Ovary (tissue), 9 donors: Measurements from ENCODE around the gene NEK11. TPM values are rescaled to one million over a fixed set of nuclear protein-coding genes. Genes with fewer than 3 reads are reported as not detected.

Experiments
- DNase-seq, 5 donors: peaks; one replicate each; pipeline ENCODE4 v3.0.0-alpha.2; 2019 to 2020
- H3K27ac ChIP-seq, 2 donors: fragments of 200-600 bp; one replicate each; pipeline versions ENCODE4 v1.5.1 to v1.8.0; 2019 to 2022
- H3K27me3 ChIP-seq: fragments of 200-600 bp; one replicate; pipeline ENCODE4 v1.8.0; 2022
- H3K36me3 ChIP-seq: fragments of 200-600 bp; sonication (generic); one replicate; pipeline ENCODE4 v1.5.1; 2019
- H3K4me1 ChIP-seq: one replicate; pipeline ENCODE4 v1.8.1; 2013; ENCODE audit warnings: mild to moderate bottlenecking, moderate library complexity; ENCODE audit not compliant: insufficient read depth
- H3K4me3 ChIP-seq: fragments of 200-600 bp; sonication (generic); one replicate; pipeline ENCODE4 v1.5.1; 2017
- H3K9me3 ChIP-seq, 2 donors: fragments of 200-600 bp in 1 of 2; sonication (generic) in 1 of 2; one replicate each; pipeline versions ENCODE4 v1.5.1 to v1.8.1; 2013 to 2019; ENCODE audit warnings: mild to moderate bottlenecking in 1 of 2, moderate library complexity in 1 of 2
- CTCF ChIP-seq, 3 donors: fragments of 450-650 bp in 2 of 3; fragments of 200-600 bp in 1 of 3; IDR thresholded peaks; one replicate each; pipeline versions ENCODE4 v1.5.1 to v1.8.0; 2016 to 2022; ENCODE audit warnings: antibody characterized with exemption in 3 of 3, mild to moderate bottlenecking in 1 of 3
- EP300 ChIP-seq: sonication (generic); formaldehyde crosslinking; IDR thresholded peaks from one replicate; pipeline ENCODE4 v1.6.1; 2017; ENCODE audit warnings: antibody characterized with exemption
- POLR2A ChIP-seq: fragments of 450-650 bp; IDR thresholded peaks from one replicate; pipeline ENCODE4 v1.6.1; 2017; ENCODE audit warnings: antibody characterized with exemption, mild to moderate bottlenecking, moderate library complexity
- WGBS, 3 donors: extraction: QIAGEN DNeasy Blood & Tissue Kit in 1 of 3; methylation state at CpG; one replicate each; pipeline versions ENCODE4 v1.1.5 to v1.1.7; 2013 to 2017; 5-methylcytosine and 5-hydroxymethylcytosine counted together
- intact Hi-C, 4 donors: fragments of 100-400 bp; cut with DNase I; formaldehyde crosslinking; loops; one replicate each; pipeline versions ENCODE4 v1.11.0 to v1.15.1; 2022 to 2023
- polyA plus RNA-seq, 2 donors: library from polyadenylated mRNA; stranded (reverse); fragments of 200-250 nt in 1 of 2; fragments of 350-450 nt in 1 of 2; fragmentation: Illumina TruSeq in 1 of 2; extraction: RNeasy Lipid Tissue Mini Kit (QIAGEN cat#74804) in 1 of 2; gene quantifications; one replicate each; pipeline ENCODE4 v1.2.3, GENCODE V29; 2013 to 2014
- total RNA-seq, 7 donors: library from RNA; depleted of rRNA in 2 of 7; stranded (reverse); fragments of >200 nt in 2 of 7; fragmentation: NEBNext Ultra II Directional in 3 of 7; extraction: Animal tissue kit (Norgen Biotek cat#: 25700) in 3 of 7; gene quantifications; one replicate each; pipeline versions ENCODE4 v1.1.0 to v1.2.4, GENCODE V29; 2016 to 2023
- donor health status: DM: no; HTN: no; CAD: no; lungs with moderate emphysema.
- donor health status: DM: no; HTN: no; CAD: no.
- donor health status: Bipolar disorder and iron deficiency.
- donor health status: DM: yes; HTN: yes; CAD: no.
- donor health status: DM: no; HTN: no; CAD: no.
- donor health status: DM: yes; HTN: yes; CAD: no.

NEK11 gene
- total and polyA plus RNA-seq, 9 donors: 4.9 to 37.3 (median 10.7) TPM

GRCh38 chr3:131260525-131260924 lies 233.8 kb downstream of the NEK11 start:
- intact Hi-C loops: no loop called here
- Histone ChIP-seq H3K9me3 (no peaks in the 10 kb centered on the region), H3K27ac (no peak overlapping the region), H3K27me3 (no peaks in the 10 kb centered on the region), H3K36me3 (no peaks in the 10 kb centered on the region), H3K4me1 (no peaks in the 10 kb centered on the region), H3K4me3 (no peak overlapping the region)
- TF ChIP-seq EP300 (no peak), CTCF (IDR thresholded peaks at IDR 0.05) (no peak), POLR2A (no peak)
- DNase-seq: no peak
- 28 to 42% (median 39%) methylated on average over 3 of the region's 3 CpGs for WGBS, 3 donors

GRCh38 chr3:131261104-131261503 lies 234.4 kb downstream of the NEK11 start:
- no peak overlapping the region for H3K4me3 ChIP-seq
- H3K27me3 ChIP-seq: no peaks in the 10 kb centered on the region
- no peaks in the 10 kb centered on the region for H3K9me3 ChIP-seq
- DNase-seq: no peak
- 52 to 73% (median 67%) methylated on average over 1 of the region's 1 CpG for WGBS, 3 donors
- no peak overlapping the region for H3K27ac ChIP-seq
- intact Hi-C loops: no loop called here
- H3K36me3 ChIP-seq: no peaks in the 10 kb centered on the region
- H3K4me1 ChIP-seq: no peaks in the 10 kb centered on the region
- no peak for TF ChIP-seq EP300
- no peak for TF ChIP-seq CTCF (IDR thresholded peaks at IDR 0.05)
- TF ChIP-seq POLR2A: no peak

- H3K4me1 ChIP-seq: no peaks in the 10 kb centered on the region
- intact Hi-C loops: no loop called here
- DNase-seq: no peak
- H3K27ac ChIP-seq: no peak overlapping the region
- no peaks in the 10 kb centered on the region for H3K9me3 ChIP-seq
- 37 to 51% (median 45%) methylated on average over 1 of the region's 1 CpG for WGBS, 3 donors
- no peaks in the 10 kb centered on the region for H3K27me3 ChIP-seq
- no peaks in the 10 kb centered on the region for H3K36me3 ChIP-seq
- no peak overlapping the region for H3K4me3 ChIP-seq
- TF ChIP-seq POLR2A (no peak), EP300 (no peak), CTCF (IDR thresholded peaks at IDR 0.05) (no peak)
These were observed 248.9 kb downstream of the NEK11 start for GRCh38 chr3:131275556-131275955.

- H3K4me3 ChIP-seq: no peak overlapping the region
- no peaks in the 10 kb centered on the region for H3K27me3 ChIP-seq
- H3K36me3 ChIP-seq: no peaks in the 10 kb centered on the region
- TF ChIP-seq CTCF (IDR thresholded peaks at IDR 0.05) (no peak), POLR2A (no peak), EP300 (no peak)
- H3K9me3 ChIP-seq: no peaks in the 10 kb centered on the region
- 93 to 98% (median 96%) methylated on average over 2 of the region's 2 CpGs for WGBS, 3 donors
- H3K27ac ChIP-seq: no peak overlapping the region
- no peak for DNase-seq
- intact Hi-C loops: no loop called here
- no peaks in the 10 kb centered on the region for H3K4me1 ChIP-seq
These were observed 251.3 kb downstream of the NEK11 start for GRCh38 chr3:131277836-131278497.
